ENCODE data around the gene BCR.

- no peak for TF ChIP-seq GABPA (IDR thresholded peaks at IDR 0.05; ENCODE audit: low read depth)
- no peak for TF ChIP-seq CTCF (IDR thresholded peaks at IDR 0.05; ENCODE audit: insufficient read depth, low read length)
- no peak for TF ChIP-seq REST (IDR thresholded peaks at IDR 0.05; ENCODE audit: insufficient replicate concordance, low read depth)
- no peak for TF ChIP-seq POLR2AphosphoS5 (IDR thresholded peaks at IDR 0.05; ENCODE audit: low read depth)
These were observed 42.8 kb upstream of the BCR start for GRCh38 chr22:23137468-23137867.
